Measurements from ENCODE around the gene DGKA. TPM values are rescaled to one million over a fixed set of nuclear protein-coding genes. Genes with fewer than 3 reads are reported as not detected.

Gene DGKA
- total and polyA plus RNA-seq, 2 experiments from 2014 or later: 16.1 to 24.6 TPM

DNA sequence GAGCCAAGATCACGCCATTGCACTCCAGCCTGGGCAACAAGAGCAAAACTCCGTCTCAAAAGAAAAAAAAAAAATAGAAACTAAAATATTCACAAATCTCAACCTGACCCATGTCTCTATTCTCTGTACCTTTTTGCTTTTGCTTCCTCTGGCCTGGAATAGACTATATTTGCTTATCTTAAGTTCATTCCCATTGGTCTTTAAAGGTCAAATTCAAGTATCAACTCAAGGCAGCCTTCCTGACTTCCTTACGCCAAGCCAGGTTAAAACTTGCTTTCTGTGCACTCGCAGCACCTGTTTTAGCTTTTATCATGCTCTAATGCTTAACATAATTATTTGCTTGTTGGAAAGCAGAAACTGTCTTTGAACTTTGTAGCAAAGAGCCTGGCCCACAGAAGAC is 18.1 kb upstream of the DGKA start (continued):
- TF ChIP-seq, protein P1, sequence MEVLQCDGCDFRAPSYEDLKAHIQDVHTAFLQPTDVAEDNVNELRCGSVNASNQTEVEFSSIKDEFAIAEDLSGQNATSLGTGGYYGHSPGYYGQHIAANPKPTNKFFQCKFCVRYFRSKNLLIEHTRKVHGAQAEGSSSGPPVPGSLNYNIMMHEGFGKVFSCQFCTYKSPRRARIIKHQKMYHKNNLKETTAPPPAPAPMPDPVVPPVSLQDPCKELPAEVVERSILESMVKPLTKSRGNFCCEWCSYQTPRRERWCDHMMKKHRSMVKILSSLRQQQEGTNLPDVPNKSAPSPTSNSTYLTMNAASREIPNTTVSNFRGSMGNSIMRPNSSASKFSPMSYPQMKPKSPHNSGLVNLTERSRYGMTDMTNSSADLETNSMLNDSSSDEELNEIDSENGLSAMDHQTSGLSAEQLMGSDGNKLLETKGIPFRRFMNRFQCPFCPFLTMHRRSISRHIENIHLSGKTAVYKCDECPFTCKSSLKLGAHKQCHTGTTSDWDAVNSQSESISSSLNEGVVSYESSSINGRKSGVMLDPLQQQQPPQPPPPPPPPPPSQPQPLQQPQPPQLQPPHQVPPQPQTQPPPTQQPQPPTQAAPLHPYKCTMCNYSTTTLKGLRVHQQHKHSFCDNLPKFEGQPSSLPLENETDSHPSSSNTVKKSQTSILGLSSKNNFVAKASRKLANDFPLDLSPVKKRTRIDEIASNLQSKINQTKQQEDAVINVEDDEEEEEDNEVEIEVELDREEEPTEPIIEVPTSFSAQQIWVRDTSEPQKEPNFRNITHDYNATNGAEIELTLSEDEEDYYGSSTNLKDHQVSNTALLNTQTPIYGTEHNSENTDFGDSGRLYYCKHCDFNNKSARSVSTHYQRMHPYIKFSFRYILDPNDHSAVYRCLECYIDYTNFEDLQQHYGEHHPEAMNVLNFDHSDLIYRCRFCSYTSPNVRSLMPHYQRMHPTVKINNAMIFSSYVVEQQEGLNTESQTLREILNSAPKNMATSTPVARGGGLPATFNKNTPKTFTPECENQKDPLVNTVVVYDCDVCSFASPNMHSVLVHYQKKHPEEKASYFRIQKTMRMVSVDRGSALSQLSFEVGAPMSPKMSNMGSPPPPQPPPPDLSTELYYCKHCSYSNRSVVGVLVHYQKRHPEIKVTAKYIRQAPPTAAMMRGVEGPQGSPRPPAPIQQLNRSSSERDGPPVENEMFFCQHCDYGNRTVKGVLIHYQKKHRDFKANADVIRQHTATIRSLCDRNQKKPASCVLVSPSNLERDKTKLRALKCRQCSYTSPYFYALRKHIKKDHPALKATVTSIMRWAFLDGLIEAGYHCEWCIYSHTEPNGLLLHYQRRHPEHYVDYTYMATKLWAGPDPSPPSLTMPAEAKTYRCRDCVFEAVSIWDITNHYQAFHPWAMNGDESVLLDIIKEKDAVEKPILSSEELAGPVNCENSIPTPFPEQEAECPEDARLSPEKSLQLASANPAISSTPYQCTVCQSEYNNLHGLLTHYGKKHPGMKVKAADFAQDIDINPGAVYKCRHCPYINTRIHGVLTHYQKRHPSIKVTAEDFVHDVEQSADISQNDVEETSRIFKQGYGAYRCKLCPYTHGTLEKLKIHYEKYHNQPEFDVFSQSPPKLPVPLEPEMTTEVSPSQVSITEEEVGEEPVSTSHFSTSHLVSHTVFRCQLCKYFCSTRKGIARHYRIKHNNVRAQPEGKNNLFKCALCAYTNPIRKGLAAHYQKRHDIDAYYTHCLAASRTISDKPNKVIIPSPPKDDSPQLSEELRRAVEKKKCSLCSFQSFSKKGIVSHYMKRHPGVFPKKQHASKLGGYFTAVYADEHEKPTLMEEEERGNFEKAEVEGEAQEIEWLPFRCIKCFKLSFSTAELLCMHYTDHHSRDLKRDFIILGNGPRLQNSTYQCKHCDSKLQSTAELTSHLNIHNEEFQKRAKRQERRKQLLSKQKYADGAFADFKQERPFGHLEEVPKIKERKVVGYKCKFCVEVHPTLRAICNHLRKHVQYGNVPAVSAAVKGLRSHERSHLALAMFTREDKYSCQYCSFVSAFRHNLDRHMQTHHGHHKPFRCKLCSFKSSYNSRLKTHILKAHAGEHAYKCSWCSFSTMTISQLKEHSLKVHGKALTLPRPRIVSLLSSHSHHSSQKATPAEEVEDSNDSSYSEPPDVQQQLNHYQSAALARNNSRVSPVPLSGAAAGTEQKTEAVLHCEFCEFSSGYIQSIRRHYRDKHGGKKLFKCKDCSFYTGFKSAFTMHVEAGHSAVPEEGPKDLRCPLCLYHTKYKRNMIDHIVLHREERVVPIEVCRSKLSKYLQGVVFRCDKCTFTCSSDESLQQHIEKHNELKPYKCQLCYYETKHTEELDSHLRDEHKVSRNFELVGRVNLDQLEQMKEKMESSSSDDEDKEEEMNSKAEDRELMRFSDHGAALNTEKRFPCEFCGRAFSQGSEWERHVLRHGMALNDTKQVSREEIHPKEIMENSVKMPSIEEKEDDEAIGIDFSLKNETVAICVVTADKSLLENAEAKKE (CRISPR knock-in tag; IDR thresholded peaks at IDR 0.05): no peak
- no peak for TF ChIP-seq JUNB (IDR thresholded peaks at IDR 0.05; ENCODE audit: unreplicated experiment)
- TF ChIP-seq, protein P2, sequence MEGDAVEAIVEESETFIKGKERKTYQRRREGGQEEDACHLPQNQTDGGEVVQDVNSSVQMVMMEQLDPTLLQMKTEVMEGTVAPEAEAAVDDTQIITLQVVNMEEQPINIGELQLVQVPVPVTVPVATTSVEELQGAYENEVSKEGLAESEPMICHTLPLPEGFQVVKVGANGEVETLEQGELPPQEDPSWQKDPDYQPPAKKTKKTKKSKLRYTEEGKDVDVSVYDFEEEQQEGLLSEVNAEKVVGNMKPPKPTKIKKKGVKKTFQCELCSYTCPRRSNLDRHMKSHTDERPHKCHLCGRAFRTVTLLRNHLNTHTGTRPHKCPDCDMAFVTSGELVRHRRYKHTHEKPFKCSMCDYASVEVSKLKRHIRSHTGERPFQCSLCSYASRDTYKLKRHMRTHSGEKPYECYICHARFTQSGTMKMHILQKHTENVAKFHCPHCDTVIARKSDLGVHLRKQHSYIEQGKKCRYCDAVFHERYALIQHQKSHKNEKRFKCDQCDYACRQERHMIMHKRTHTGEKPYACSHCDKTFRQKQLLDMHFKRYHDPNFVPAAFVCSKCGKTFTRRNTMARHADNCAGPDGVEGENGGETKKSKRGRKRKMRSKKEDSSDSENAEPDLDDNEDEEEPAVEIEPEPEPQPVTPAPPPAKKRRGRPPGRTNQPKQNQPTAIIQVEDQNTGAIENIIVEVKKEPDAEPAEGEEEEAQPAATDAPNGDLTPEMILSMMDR (conservative IDR thresholded peaks at IDR 0.05; ENCODE audit: low read depth in 2 of 2): no peak
- no peak for TF ChIP-seq ZNF114 (CRISPR knock-in tag; IDR thresholded peaks at IDR 0.05)
- no peak for TF ChIP-seq ZNF331 (CRISPR knock-in tag; IDR thresholded peaks at IDR 0.05; ENCODE audit: low read depth)
- TF ChIP-seq NANOG (IDR thresholded peaks at IDR 0.05; ENCODE audit: borderline replicate concordance): no peak
- TF ChIP-seq EZH2 (IDR thresholded peaks at IDR 0.05; ENCODE audit: low read depth, unreplicated experiment): no peak
- TF ChIP-seq EZH2phosphoT487 (IDR thresholded peaks at IDR 0.05; ENCODE audit: unreplicated experiment): no peak

DNA sequence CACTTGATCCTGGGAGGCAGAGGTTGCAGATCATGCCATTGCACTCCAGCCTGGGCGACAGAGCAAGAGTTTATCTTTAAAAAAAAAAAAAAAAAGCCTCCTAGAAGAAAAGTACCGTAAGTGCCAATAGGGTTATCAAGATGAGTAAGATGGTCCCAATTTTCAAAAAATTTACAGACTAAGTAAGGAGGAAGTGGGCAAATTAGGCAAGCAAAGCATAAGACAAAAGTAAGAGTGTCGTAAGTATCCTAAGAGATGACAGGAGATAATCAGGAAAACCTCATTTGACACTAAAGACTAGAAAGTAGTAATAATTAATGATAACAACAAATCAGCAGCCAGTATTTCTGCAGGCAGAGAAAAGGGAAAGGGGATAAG is 15.5 kb upstream of the DGKA start:
- Histone ChIP-seq H2AFZ (no peak overlapping the region), H3K4me2 (no peak overlapping the region), H3K36me3 (ENCODE audit: insufficient read depth) (peaks cover 5% of the 10 kb centered on the region; the same call in 1 of the 2 replicates), H3F3A (replicated peaks; ENCODE audit: low read depth) (no peaks in the 10 kb centered on the region), H3K27ac (ENCODE audit: low read depth) (no peak overlapping the region), H3K27me3 (ENCODE audit: insufficient read depth) (no peaks in the 10 kb centered on the region), H4K20me1 (replicated peaks; ENCODE audit: insufficient read depth) (peaks cover 33% of the 10 kb centered on the region), H3K4me1 (ENCODE audit: insufficient read depth) (no peaks in the 10 kb centered on the region), H3K4me3 (no peak overlapping the region), H3K9me2 (ENCODE audit: insufficient read depth) (no peaks in the 10 kb centered on the region), H3K79me2 (replicated peaks; ENCODE audit: insufficient read depth) (peaks cover 98% of the 10 kb centered on the region)
- DNase-seq (ENCODE audit: low spot score) (no peak), ATAC-seq (no peak)
- H3K27me3 Mint-ChIP-seq (ENCODE audit: insufficient read depth, low read depth, poor library complexity): no peaks in the 10 kb centered on the region
- H3K4me1 Mint-ChIP-seq: no peaks in the 10 kb centered on the region; the same call in 2 of the 3 replicates
- no peak overlapping the region for H3K27ac Mint-ChIP-seq
- H3K4me3 Mint-ChIP-seq: no peak overlapping the region
- H3K36me3 Mint-ChIP-seq (ENCODE audit: low read depth): peaks cover 34% of the 10 kb centered on the region
- H3K9me3 Mint-ChIP-seq: no peaks in the 10 kb centered on the region; the same call in 2 of the 3 replicates
- TF ChIP-seq STAT1 (IDR thresholded peaks at IDR 0.05; ENCODE audit: unreplicated experiment) (no peak), EZH2 (IDR thresholded peaks at IDR 0.05; ENCODE audit: low read depth, unreplicated experiment) (no peak), EZH2phosphoT487 (IDR thresholded peaks at IDR 0.05; ENCODE audit: unreplicated experiment) (no peak), ZNF331 (CRISPR knock-in tag; IDR thresholded peaks at IDR 0.05; ENCODE audit: low read depth) (no peak), CREB1 (CRISPR knock-in tag; IDR thresholded peaks at IDR 0.05; ENCODE audit: low read depth) (no peak)
- TF ChIP-seq, protein P2 (conservative IDR thresholded peaks at IDR 0.05; ENCODE audit: low read depth in 2 of 2): no peak
- TF ChIP-seq, protein P3, sequence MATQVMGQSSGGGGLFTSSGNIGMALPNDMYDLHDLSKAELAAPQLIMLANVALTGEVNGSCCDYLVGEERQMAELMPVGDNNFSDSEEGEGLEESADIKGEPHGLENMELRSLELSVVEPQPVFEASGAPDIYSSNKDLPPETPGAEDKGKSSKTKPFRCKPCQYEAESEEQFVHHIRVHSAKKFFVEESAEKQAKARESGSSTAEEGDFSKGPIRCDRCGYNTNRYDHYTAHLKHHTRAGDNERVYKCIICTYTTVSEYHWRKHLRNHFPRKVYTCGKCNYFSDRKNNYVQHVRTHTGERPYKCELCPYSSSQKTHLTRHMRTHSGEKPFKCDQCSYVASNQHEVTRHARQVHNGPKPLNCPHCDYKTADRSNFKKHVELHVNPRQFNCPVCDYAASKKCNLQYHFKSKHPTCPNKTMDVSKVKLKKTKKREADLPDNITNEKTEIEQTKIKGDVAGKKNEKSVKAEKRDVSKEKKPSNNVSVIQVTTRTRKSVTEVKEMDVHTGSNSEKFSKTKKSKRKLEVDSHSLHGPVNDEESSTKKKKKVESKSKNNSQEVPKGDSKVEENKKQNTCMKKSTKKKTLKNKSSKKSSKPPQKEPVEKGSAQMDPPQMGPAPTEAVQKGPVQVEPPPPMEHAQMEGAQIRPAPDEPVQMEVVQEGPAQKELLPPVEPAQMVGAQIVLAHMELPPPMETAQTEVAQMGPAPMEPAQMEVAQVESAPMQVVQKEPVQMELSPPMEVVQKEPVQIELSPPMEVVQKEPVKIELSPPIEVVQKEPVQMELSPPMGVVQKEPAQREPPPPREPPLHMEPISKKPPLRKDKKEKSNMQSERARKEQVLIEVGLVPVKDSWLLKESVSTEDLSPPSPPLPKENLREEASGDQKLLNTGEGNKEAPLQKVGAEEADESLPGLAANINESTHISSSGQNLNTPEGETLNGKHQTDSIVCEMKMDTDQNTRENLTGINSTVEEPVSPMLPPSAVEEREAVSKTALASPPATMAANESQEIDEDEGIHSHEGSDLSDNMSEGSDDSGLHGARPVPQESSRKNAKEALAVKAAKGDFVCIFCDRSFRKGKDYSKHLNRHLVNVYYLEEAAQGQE (IDR thresholded peaks at IDR 0.05; ENCODE audit: unreplicated experiment): no peak

All from GM23338 (cell line).